ENCODE data around the gene CHFR. TPM values are rescaled to one million over a fixed set of nuclear protein-coding genes. Genes with fewer than 3 reads are reported as not detected.
"Not testable (repeated sequence)": the region's sequence is repeated elsewhere in the genome, so short reads cannot be mapped to it uniquely, and the experiment has no call there.

The CHFR gene
- total RNA-seq, 1 donor from 2014 or later: 50.2 TPM

DNA sequence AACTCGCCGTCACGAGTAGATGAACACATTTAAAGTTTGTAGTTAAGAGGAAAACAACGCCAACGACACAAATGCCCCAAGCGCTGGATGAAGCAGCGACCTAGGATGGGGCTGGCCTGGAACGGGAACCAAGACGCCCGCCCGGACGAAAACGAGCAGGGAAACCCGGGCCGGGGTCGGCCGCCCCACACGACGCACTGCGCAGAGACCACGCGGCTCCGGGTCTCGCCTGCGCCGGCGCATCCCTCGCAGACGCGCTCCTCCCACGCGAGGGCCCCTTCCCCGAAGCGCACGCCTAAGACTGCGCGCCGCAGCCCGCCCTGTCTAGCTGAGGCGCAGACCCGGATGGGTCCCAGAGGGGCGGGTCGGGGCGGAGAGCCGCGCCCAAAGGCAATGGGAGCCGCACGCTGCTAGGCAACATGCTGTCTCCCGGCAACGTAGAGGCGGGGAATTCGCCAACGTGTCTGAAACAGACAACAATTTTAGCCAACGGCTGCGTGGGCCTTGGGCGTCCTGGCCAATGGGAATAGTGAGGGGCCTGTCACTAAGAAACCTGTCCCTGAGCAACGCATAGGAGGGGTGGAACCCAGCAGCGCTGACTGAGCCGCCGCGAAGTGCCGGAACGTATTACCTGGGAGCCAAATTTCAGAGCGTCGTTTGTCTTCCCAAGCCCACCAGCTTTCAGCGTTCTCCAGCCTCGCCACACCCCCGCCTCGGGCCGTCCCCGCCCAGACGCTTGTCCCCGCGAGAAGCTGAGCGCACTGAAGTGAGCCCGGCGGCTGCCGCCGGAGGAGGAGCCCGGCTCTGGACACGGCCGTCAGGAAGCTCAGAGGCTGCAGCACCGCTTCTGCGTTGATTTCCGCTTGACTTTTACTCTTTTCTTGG, 21.0 kb upstream of the CHFR start:
- Histone ChIP-seq H3K27ac (peak overlapping the region; percentile 74), H3K9me3 (peaks cover 3% of the 10 kb centered on the region), H3K4me1 (peaks cover 3% of the 10 kb centered on the region), H3K36me3 (no peaks in the 10 kb centered on the region), H3K27me3 (peaks cover 12% of the 10 kb centered on the region), H3K4me3 (peak overlapping the region; percentile 64)
- intact Hi-C loops (cut with DNase I): no loop called here
- DNase-seq: peak; percentile 95
- ATAC-seq: peak; percentile 96
- TF ChIP-seq, protein P1, sequence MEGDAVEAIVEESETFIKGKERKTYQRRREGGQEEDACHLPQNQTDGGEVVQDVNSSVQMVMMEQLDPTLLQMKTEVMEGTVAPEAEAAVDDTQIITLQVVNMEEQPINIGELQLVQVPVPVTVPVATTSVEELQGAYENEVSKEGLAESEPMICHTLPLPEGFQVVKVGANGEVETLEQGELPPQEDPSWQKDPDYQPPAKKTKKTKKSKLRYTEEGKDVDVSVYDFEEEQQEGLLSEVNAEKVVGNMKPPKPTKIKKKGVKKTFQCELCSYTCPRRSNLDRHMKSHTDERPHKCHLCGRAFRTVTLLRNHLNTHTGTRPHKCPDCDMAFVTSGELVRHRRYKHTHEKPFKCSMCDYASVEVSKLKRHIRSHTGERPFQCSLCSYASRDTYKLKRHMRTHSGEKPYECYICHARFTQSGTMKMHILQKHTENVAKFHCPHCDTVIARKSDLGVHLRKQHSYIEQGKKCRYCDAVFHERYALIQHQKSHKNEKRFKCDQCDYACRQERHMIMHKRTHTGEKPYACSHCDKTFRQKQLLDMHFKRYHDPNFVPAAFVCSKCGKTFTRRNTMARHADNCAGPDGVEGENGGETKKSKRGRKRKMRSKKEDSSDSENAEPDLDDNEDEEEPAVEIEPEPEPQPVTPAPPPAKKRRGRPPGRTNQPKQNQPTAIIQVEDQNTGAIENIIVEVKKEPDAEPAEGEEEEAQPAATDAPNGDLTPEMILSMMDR (IDR thresholded peaks at IDR 0.05): no peak

DNA sequence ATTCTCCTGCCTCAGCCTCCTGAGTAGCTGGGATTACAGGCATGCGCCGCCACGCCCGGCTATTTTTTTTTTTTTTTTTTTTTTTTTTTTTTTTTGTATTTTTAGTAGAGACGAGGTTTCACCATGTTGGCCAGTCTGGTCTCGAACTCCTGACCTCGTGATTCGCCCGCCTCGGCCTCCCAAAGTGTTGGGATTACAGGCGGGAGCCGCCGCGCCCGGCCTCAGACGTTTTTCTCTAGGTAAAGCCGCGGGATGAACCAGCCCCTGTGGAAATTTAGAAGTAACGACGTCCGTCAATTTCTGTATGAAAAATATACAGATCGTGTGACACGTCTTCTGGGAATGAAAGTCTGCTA, 20.4 kb upstream of the CHFR start:
- peak overlapping the region; percentile 64 for H3K4me3 ChIP-seq
- H3K9me3 ChIP-seq; H3K36me3 ChIP-seq; ATAC-seq; intact Hi-C loops (cut with DNase I); H3K4me1 ChIP-seq; DNase-seq: not testable (repeated sequence)
- H3K27ac ChIP-seq: peak overlapping the region; percentile 74
- H3K27me3 ChIP-seq: peaks cover 12% of the 10 kb centered on the region

DNA sequence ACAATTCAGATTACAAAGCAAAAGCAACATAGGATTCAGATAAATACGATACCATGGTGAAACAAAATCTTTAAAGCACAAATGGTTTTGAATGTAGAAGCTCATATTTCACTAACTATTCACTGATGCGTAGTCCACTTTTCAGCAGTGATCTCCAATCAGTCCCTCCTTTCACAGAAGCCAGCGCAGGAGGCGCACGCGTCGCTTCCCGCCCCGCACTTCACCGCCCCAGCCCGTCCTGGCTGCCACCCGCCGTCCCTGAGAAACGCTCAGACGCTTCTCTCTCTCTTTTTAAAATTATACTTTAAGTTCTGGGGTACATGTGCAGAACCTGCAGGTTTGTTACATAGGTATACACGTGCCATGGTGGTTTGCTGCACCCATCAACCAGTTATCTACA, 19.8 kb upstream of the CHFR start:
- Histone ChIP-seq H3K4me1 (peaks cover 3% of the 10 kb centered on the region), H3K27ac (no peak overlapping the region), H3K9me3 (no peaks in the 10 kb centered on the region), H3K36me3 (no peaks in the 10 kb centered on the region), H3K4me3 (no peak overlapping the region), H3K27me3 (peaks cover 12% of the 10 kb centered on the region)
- DNase-seq (no peak), ATAC-seq (no peak)
- TF ChIP-seq, protein P1 (IDR thresholded peaks at IDR 0.05): no peak
- intact Hi-C loops (cut with DNase I): no loop called here

DNA sequence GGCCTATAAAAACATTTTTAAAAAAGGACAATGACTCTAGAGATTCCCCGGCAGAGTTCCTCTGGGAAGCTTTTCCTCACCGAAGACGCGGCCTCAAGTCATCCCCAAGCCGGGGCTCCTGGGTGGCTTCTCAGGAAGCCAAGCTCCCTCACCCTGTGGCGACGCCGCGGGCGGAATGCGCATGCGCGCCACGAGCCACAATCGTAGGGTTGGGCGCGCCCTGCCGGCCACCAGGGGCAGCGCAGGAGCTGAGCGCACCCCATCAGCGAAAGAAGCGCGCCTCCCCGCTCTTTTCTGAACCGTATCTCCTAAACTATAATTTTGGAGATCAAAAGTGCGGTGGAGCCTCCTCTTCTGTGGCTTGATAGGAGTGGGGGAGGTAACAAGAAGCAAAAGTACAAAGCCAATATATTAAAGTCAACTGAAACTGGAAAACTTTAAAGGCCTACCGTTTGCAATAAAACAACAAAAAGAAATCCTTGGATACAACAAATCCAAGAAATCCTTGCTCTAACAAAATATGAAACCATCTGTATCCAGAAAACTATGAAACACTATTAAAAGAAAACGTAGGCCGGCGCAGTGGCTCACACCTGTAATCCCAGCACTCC, 17.4 kb upstream of the CHFR start:
- peak overlapping the region; percentile 29 for H3K4me3 ChIP-seq

DNA sequence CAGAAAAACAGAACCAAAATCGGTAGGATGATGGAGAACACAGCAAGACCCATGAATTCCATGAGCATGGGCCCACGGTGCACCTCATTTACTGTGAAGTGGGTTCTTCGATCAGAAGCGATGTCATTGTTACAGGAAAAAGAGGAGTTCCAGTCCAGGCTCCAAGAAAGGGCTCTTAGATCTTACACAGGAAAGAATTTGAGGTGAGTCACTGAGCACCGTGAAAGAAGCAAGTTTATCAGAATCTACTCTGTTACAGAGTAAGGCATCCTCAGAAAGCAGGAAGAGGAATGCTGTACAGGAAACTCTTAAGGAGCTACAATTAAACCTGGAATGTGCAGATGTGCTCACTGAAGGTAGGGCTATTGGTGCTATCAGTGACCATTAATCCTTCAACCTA, 11.6 kb upstream of the CHFR start:
- DNase-seq (no peak), ATAC-seq (no peak)
- Histone ChIP-seq H3K4me1 (no peaks in the 10 kb centered on the region), H3K9me3 (no peaks in the 10 kb centered on the region), H3K4me3 (no peak overlapping the region), H3K27me3 (no peaks in the 10 kb centered on the region), H3K27ac (no peak overlapping the region), H3K36me3 (no peaks in the 10 kb centered on the region)
- TF ChIP-seq, protein P1 (IDR thresholded peaks at IDR 0.05): no peak
- intact Hi-C loops (cut with DNase I): no loop called here

More for the DNA sequence above, 17.4 kb upstream of the CHFR start:
- peaks cover 3% of the 10 kb centered on the region for H3K4me1 ChIP-seq
- intact Hi-C loops (cut with DNase I): no loop called here
- H3K27ac ChIP-seq: no peak overlapping the region
- peak; percentile 75 for ATAC-seq
- peaks cover 12% of the 10 kb centered on the region for H3K27me3 ChIP-seq
- peak; percentile 91 for DNase-seq
- H3K36me3 ChIP-seq: no peaks in the 10 kb centered on the region
- TF ChIP-seq, protein P1 (IDR thresholded peaks at IDR 0.05): peak; percentile 90
- no peaks in the 10 kb centered on the region for H3K9me3 ChIP-seq

DNA sequence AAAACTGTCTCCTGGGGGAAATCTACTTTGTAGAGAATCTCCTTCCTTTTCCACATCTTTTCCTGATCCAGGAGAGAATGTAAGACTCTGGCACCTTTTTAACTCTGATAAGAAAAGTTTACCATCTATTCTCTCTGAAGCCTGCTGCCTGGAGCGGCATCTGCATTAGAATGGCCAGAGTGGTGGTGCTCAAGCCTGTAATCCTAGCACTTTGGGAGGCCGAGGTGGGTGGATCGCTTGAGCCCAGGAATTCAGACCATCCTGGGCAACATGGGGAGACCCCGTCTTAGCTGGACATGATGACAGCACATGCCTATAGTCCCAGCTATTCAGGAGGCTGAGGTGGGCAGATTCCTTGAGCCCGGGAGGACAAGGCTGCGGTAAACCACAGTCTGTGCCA, 1.4 kb upstream of the CHFR start:
- Histone ChIP-seq H3K4me1 (peaks cover 8% of the 10 kb centered on the region), H3K36me3 (no peaks in the 10 kb centered on the region), H3K4me3 (no peak overlapping the region), H3K27me3 (no peaks in the 10 kb centered on the region), H3K27ac (no peak overlapping the region), H3K9me3 (no peaks in the 10 kb centered on the region)
- no peak for ATAC-seq
- intact Hi-C loops (cut with DNase I): no loop called here
- DNase-seq: no peak
- TF ChIP-seq, protein P1 (IDR thresholded peaks at IDR 0.05): no peak

Data from upper lobe of right lung (tissue), 1 donor.